ENCODE measurements around the gene PRRT3. TPM values are rescaled to one million over a fixed set of nuclear protein-coding genes. Genes with fewer than 3 reads are reported as not detected.
A peak's percentile ranks its signal among the peaks of the same experiment; 100 is the strongest.

Gene PRRT3
- total RNA-seq, 6 donors from 2014 or later, result 1.6 to 7.1 (median 4.5) TPM

DNA sequence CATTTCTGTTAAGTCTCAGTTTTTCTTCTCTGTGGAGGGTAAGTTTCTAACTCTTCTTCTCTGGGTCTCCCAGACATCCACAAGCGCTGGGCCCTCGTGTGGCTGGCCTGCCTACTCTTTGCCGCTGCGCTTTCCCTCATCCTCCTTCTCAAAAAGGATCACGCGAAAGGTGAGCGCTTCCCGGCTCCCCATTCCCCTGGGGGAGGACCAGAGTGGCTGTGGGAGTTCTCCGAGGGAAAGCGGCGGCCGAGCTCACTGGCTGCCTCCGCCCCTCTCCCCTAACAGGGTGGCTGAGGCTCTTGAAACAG is 19.7 kb downstream of the PRRT3 start:
- peaks cover 23 to 37% (median 28%) of the 10 kb centered on the region in 4 donors for H3K4me1 ChIP-seq
- no peak for ATAC-seq (ENCODE audit: low FRiP score in 2 of 2)
- peaks cover 0 to 36% (median 5%) of the 10 kb centered on the region in 4 donors for H3K36me3 ChIP-seq
- 0 to 14% methylated on average over 8 to 13 of the region's 13 CpGs for WGBS, 2 donors
- no peaks in the 10 kb centered on the region for H3K9me3 ChIP-seq
- no peaks in the 10 kb centered on the region for H3K27me3 ChIP-seq
- H3K4me3 ChIP-seq, result peak overlapping the region; percentile 45 to 96 (median 64)
- H3K27ac ChIP-seq, result peak overlapping the region; percentile 89 to 96 (median 94)
- no peak for DNase-seq
- TF ChIP-seq POLR2AphosphoS5 (IDR thresholded peaks at IDR 0.05), result peak in 1 of 2 donors; percentile 54
- TF ChIP-seq, protein P1, sequence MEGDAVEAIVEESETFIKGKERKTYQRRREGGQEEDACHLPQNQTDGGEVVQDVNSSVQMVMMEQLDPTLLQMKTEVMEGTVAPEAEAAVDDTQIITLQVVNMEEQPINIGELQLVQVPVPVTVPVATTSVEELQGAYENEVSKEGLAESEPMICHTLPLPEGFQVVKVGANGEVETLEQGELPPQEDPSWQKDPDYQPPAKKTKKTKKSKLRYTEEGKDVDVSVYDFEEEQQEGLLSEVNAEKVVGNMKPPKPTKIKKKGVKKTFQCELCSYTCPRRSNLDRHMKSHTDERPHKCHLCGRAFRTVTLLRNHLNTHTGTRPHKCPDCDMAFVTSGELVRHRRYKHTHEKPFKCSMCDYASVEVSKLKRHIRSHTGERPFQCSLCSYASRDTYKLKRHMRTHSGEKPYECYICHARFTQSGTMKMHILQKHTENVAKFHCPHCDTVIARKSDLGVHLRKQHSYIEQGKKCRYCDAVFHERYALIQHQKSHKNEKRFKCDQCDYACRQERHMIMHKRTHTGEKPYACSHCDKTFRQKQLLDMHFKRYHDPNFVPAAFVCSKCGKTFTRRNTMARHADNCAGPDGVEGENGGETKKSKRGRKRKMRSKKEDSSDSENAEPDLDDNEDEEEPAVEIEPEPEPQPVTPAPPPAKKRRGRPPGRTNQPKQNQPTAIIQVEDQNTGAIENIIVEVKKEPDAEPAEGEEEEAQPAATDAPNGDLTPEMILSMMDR (IDR thresholded peaks at IDR 0.05), result no peak

DNA sequence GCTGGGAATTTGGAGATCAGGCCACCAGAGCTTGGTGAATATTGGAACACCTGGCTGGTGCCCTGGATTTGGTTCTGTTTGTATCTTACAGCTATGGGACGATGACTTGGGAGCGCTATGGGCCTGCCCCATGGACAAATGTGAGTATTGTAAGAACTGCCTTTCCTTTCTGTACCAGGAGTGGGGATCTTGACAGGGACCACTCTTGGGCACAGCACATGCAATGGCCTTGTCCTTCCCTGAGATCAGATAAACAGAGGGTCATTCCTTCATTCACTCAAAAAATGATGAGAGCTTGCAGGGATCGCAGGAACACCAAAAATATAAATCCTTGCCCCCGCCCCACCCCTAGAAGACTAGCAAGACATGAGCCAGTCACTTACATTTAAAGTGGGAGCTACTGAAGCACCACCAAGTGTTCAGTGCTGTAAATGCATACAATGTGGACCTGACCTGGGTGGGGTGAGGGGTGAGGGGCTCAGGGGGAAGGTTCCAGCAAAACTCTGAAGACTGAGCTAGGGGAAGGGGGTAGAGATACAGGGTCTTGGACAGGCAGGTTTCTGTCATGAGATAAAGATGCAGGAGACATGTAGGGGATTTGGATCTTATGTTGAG is 21.3 kb downstream of the PRRT3 start:
- H3K27me3 ChIP-seq, result no peaks in the 10 kb centered on the region
- H3K4me3 ChIP-seq, result no peak overlapping the region
- peaks cover 22 to 33% (median 25%) of the 10 kb centered on the region in 4 donors for H3K4me1 ChIP-seq
- no peaks in the 10 kb centered on the region for H3K9me3 ChIP-seq
- ATAC-seq (ENCODE audit: low FRiP score in 2 of 2), result no peak
- no peak overlapping the region for H3K27ac ChIP-seq
- 95 to 100% methylated on average over 4 of the region's 4 CpGs for WGBS, 2 donors
- DNase-seq, result no peak
- peaks cover 0 to 25% (median 4%) of the 10 kb centered on the region in 4 donors for H3K36me3 ChIP-seq
- TF ChIP-seq POLR2A (IDR thresholded peaks at IDR 0.05), result no peak
- TF ChIP-seq, protein P1 (IDR thresholded peaks at IDR 0.05), result no peak
- no peak for TF ChIP-seq POLR2AphosphoS5 (IDR thresholded peaks at IDR 0.05)
- TF ChIP-seq EP300 (IDR thresholded peaks at IDR 0.05), result no peak

DNA sequence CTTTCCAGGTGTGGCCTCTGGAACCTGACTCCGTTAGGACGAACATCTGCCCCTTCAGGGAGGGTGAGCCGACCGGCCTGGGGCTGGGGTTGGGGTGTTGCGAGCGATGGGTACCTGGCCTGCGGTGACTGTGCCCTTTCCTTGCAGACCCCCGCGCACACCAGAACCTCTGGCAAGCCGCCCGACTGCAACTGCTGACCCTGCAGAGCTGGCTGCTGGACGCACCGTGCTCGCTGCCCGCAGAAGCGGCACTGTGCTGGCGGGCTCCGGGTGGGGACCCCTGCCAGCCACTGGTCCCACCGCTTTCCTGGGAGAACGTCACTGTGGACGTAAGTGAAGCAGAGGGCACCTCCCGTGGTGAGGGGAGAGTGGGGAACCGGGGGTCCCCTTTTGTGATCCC is 24.1 kb downstream of the PRRT3 start:
- Histone ChIP-seq H3K36me3 (peaks cover 0 to 39% (median 4%) of the 10 kb centered on the region in 4 donors), H3K4me3 (no peak overlapping the region), H3K9me3 (no peaks in the 10 kb centered on the region), H3K27ac (no peak overlapping the region), H3K27me3 (no peaks in the 10 kb centered on the region), H3K4me1 (peaks cover 6 to 13% (median 10%) of the 10 kb centered on the region in 4 donors)
- 94 to 98% methylated on average over 15 to 23 of the region's 23 CpGs for WGBS, 2 donors
- DNase-seq, result peak in 1 of 2 donors; percentile 83
- no peak for TF ChIP-seq POLR2AphosphoS5 (IDR thresholded peaks at IDR 0.05)
- no peak for TF ChIP-seq POLR2A (IDR thresholded peaks at IDR 0.05)
- TF ChIP-seq, protein P1 (IDR thresholded peaks at IDR 0.05), result no peak
- no peak for TF ChIP-seq EP300 (IDR thresholded peaks at IDR 0.05)
- no peak for ATAC-seq (ENCODE audit: low FRiP score in 2 of 2)

DNA sequence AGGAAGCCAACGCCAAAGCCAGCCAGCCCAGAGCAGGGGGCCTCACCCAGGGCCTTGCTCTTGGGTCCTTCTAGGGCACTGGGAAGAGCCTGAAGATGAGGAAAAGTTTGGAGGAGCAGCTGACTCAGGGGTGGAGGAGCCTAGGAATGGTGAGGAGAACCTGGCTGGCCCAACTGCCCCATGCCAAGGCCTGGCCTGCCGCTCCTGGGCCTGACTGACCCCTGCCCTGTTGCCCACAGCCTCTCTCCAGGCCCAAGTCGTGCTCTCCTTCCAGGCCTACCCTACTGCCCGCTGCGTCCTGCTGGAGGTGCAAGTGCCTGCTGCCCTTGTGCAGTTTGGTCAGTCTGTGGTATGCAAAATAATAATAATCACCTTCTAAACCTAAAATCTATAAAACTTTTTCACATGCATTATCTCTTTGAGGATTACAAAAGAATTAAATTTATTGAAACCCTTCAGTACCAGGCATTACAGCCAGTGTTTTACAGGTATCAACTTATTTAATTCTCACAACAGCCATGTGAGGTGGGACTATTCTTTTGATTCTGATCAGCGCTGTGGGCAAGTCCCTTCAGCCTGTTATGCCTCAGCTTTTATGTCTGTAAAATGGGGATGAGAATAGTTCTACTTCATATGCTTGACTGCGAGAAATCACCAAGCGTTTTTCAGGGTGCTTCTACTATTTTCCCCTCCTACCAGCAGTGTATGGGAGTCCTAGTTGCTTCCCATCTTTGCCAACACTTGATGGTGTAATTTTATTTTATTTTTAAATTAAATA is 33.8 kb downstream of the PRRT3 start:
- DNase-seq (no peak), ATAC-seq (ENCODE audit: low FRiP score in 2 of 2) (no peak)
- TF ChIP-seq, protein P1 (IDR thresholded peaks at IDR 0.05), result no peak
- no peak for TF ChIP-seq POLR2A (IDR thresholded peaks at IDR 0.05)
- TF ChIP-seq EP300 (IDR thresholded peaks at IDR 0.05), result no peak
- TF ChIP-seq POLR2AphosphoS5 (IDR thresholded peaks at IDR 0.05), result no peak
- peak overlapping the region in 3 of 4 donors; percentile 79 to 89 (median 86) for H3K27ac ChIP-seq
- H3K9me3 ChIP-seq, result no peaks in the 10 kb centered on the region
- H3K27me3 ChIP-seq, result no peaks in the 10 kb centered on the region
- peaks cover 0 to 9% (median 1%) of the 10 kb centered on the region in 4 donors for H3K36me3 ChIP-seq
- peaks cover 30 to 42% (median 38%) of the 10 kb centered on the region in 4 donors for H3K4me1 ChIP-seq
- WGBS, 2 donors, result 94 to 96% methylated on average over 7 to 8 of the region's 8 CpGs
- H3K4me3 ChIP-seq, result no peak overlapping the region

Data from upper lobe of left lung (tissue), 6 donors.